ENCODE results near the gene OGA. TPM values are rescaled to one million over a fixed set of nuclear protein-coding genes. Genes with fewer than 3 reads are reported as not detected.
A peak's percentile ranks its signal among the peaks of the same experiment; 100 is the strongest.

Gene OGA
- total and polyA plus RNA-seq, 9 of the 15 experiments (the other 6 are each of a cell fraction or from before 2014, with no cell fraction given): 13.5 to 73.5 (median 59.5) TPM

GRCh38 chr10:101782811-101783735 lies 35.2 kb downstream of the OGA start, which contains the start of gene NPM3 (continued):
- TF ChIP-seq CHD7 (IDR thresholded peaks at IDR 0.05; ENCODE audit: low read depth, low read length): no peak
- no peak for TF ChIP-seq E2F4 (CRISPR knock-in tag; IDR thresholded peaks at IDR 0.05; ENCODE audit: low read depth)
- TF ChIP-seq SMAD2 (IDR thresholded peaks at IDR 0.05; ENCODE audit: low read depth, low read length): no peak
- no peak for TF ChIP-seq CHD2 (IDR thresholded peaks at IDR 0.05; ENCODE audit: low read depth, low read length)
- no peak for TF ChIP-seq HMGN3 (IDR thresholded peaks at IDR 0.05; ENCODE audit: borderline replicate concordance, extremely low read depth, insufficient read length, low read depth, low read length)
- no peak for TF ChIP-seq CBFA2T3 (IDR thresholded peaks at IDR 0.05)
- no peak for TF ChIP-seq HMBOX1 (IDR thresholded peaks at IDR 0.05)
- no peak for TF ChIP-seq MITF (IDR thresholded peaks at IDR 0.05)
- no peak for TF ChIP-seq LCOR (CRISPR knock-in tag; IDR thresholded peaks at IDR 0.05)
- TF ChIP-seq PHF8 (IDR thresholded peaks at IDR 0.05; ENCODE audit: borderline replicate concordance, low read length): peak; percentile 73; the same call in 1 of the 2 replicates
- no peak for TF ChIP-seq MYNN (IDR thresholded peaks at IDR 0.05)
- TF ChIP-seq MYNN (CRISPR knock-in tag; IDR thresholded peaks at IDR 0.05): no peak

Measured in K562 (cell line).